ENCODE measurements around the gene UGT1A5. TPM values are rescaled to one million over a fixed set of nuclear protein-coding genes. Genes with fewer than 3 reads are reported as not detected.

The UGT1A5 gene
- total and polyA plus RNA-seq, 2 experiments from 2014 or later: not detected

DNA sequence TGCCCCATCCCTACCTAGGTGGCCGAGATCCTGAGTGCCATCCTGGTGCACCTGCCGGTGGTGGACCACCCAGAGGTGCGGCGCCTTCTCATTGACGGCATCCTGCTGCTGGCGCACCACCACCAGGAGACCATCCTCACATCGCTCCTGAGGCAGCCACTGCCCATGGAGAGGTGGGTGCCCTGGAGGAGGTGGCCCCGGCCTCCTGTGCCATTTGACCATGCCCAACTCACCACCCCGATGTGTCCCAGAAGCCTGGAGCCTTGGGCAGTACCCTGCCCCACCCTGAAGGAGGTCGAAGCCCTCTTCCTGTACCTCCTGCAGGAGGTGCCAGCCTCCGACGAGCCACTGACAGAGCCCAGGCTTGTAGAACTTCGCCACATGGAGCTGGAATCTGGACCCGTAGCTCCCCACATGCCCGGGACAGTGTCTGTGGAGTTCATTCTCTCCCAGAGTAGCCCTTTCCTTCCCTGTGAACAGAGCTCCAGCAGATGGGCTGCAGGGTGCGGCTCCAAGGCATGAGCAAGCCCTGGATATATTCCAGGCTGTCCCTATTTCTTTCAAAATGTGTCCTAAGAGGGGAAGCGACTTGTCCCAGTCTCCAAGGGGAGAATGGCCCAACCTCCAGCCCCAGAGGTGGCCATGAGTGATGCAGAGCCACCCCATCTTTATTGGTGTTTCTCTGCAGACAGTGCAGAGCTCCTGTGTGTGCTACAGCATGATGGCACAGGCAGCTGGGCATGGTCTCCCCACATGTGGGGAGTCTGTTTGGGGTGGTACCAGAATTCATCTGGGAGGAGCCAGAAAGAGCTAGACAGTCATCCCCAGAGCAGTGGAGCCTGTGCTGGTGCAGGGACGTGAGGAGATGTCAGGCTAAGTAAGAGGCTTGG, 107.4 kb downstream of the UGT1A5 start (continued):
- TF ChIP-seq NANOG (IDR thresholded peaks at IDR 0.05; ENCODE audit: borderline replicate concordance) (no peak), POLR2AphosphoS5 (IDR thresholded peaks at IDR 0.05; ENCODE audit: low read depth) (no peak), ZNF331 (CRISPR knock-in tag; IDR thresholded peaks at IDR 0.05; ENCODE audit: low read depth) (no peak), JUNB (IDR thresholded peaks at IDR 0.05; ENCODE audit: unreplicated experiment) (no peak), ZNF114 (CRISPR knock-in tag; IDR thresholded peaks at IDR 0.05) (no peak), CREB1 (CRISPR knock-in tag; IDR thresholded peaks at IDR 0.05; ENCODE audit: low read depth) (no peak), STAT1 (IDR thresholded peaks at IDR 0.05; ENCODE audit: unreplicated experiment) (no peak)
- TF ChIP-seq, protein P1, sequence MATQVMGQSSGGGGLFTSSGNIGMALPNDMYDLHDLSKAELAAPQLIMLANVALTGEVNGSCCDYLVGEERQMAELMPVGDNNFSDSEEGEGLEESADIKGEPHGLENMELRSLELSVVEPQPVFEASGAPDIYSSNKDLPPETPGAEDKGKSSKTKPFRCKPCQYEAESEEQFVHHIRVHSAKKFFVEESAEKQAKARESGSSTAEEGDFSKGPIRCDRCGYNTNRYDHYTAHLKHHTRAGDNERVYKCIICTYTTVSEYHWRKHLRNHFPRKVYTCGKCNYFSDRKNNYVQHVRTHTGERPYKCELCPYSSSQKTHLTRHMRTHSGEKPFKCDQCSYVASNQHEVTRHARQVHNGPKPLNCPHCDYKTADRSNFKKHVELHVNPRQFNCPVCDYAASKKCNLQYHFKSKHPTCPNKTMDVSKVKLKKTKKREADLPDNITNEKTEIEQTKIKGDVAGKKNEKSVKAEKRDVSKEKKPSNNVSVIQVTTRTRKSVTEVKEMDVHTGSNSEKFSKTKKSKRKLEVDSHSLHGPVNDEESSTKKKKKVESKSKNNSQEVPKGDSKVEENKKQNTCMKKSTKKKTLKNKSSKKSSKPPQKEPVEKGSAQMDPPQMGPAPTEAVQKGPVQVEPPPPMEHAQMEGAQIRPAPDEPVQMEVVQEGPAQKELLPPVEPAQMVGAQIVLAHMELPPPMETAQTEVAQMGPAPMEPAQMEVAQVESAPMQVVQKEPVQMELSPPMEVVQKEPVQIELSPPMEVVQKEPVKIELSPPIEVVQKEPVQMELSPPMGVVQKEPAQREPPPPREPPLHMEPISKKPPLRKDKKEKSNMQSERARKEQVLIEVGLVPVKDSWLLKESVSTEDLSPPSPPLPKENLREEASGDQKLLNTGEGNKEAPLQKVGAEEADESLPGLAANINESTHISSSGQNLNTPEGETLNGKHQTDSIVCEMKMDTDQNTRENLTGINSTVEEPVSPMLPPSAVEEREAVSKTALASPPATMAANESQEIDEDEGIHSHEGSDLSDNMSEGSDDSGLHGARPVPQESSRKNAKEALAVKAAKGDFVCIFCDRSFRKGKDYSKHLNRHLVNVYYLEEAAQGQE (IDR thresholded peaks at IDR 0.05; ENCODE audit: unreplicated experiment): no peak
- TF ChIP-seq, protein P2, sequence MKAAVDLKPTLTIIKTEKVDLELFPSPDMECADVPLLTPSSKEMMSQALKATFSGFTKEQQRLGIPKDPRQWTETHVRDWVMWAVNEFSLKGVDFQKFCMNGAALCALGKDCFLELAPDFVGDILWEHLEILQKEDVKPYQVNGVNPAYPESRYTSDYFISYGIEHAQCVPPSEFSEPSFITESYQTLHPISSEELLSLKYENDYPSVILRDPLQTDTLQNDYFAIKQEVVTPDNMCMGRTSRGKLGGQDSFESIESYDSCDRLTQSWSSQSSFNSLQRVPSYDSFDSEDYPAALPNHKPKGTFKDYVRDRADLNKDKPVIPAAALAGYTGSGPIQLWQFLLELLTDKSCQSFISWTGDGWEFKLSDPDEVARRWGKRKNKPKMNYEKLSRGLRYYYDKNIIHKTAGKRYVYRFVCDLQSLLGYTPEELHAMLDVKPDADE (IDR thresholded peaks at IDR 0.05): no peak

DNA sequence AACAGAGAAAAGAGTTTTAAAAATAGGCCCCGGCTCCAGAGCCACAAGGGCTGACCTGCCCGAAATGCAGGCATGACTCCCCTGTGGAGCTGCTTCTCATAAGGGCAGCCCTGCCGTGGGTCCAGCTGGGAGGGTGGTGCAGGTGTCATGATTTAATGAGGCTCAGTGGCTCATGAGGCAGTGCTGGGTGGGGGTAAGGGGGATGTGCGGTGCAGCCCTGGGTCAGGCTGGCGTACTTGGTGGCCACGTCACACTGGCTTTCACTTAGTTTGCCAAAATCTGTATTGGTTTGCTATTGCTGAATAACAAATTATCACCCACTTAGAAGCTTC, 108.0 kb downstream of the UGT1A5 start:
- H3K9me3 Mint-ChIP-seq: no peaks in the 10 kb centered on the region
- H3K4me1 Mint-ChIP-seq: peaks cover 3% of the 10 kb centered on the region; the same call in 2 of the 3 replicates
- no peaks in the 10 kb centered on the region for H3K36me3 ChIP-seq (ENCODE audit: insufficient read depth)
- no peaks in the 10 kb centered on the region for H3F3A ChIP-seq (replicated peaks; ENCODE audit: low read depth)
- H3K27ac ChIP-seq (ENCODE audit: low read depth): no peak overlapping the region
- no peak overlapping the region for H2AFZ ChIP-seq
- no peak for ATAC-seq
- no peaks in the 10 kb centered on the region for H4K20me1 ChIP-seq (replicated peaks; ENCODE audit: insufficient read depth)
- DNase-seq (ENCODE audit: low spot score): no peak
- no peaks in the 10 kb centered on the region for H3K9me2 ChIP-seq (ENCODE audit: insufficient read depth)
- H3K4me3 ChIP-seq: no peak overlapping the region
- H3K36me3 Mint-ChIP-seq (ENCODE audit: low read depth): no peaks in the 10 kb centered on the region
- no peaks in the 10 kb centered on the region for H3K27me3 ChIP-seq (ENCODE audit: insufficient read depth)
- no peak overlapping the region for H3K4me3 Mint-ChIP-seq
- no peak overlapping the region for H3K27ac Mint-ChIP-seq
- H3K79me2 ChIP-seq (replicated peaks; ENCODE audit: insufficient read depth): no peaks in the 10 kb centered on the region
- H3K27me3 Mint-ChIP-seq (ENCODE audit: insufficient read depth, low read depth, poor library complexity): peaks cover 15% of the 10 kb centered on the region
- H3K4me1 ChIP-seq (ENCODE audit: insufficient read depth): no peaks in the 10 kb centered on the region
- H3K4me2 ChIP-seq: no peak overlapping the region
- TF ChIP-seq, protein P2 (IDR thresholded peaks at IDR 0.05): no peak
- TF ChIP-seq, protein P3, sequence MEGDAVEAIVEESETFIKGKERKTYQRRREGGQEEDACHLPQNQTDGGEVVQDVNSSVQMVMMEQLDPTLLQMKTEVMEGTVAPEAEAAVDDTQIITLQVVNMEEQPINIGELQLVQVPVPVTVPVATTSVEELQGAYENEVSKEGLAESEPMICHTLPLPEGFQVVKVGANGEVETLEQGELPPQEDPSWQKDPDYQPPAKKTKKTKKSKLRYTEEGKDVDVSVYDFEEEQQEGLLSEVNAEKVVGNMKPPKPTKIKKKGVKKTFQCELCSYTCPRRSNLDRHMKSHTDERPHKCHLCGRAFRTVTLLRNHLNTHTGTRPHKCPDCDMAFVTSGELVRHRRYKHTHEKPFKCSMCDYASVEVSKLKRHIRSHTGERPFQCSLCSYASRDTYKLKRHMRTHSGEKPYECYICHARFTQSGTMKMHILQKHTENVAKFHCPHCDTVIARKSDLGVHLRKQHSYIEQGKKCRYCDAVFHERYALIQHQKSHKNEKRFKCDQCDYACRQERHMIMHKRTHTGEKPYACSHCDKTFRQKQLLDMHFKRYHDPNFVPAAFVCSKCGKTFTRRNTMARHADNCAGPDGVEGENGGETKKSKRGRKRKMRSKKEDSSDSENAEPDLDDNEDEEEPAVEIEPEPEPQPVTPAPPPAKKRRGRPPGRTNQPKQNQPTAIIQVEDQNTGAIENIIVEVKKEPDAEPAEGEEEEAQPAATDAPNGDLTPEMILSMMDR (conservative IDR thresholded peaks at IDR 0.05; ENCODE audit: low read depth in 2 of 2): no peak
- TF ChIP-seq, protein P4, sequence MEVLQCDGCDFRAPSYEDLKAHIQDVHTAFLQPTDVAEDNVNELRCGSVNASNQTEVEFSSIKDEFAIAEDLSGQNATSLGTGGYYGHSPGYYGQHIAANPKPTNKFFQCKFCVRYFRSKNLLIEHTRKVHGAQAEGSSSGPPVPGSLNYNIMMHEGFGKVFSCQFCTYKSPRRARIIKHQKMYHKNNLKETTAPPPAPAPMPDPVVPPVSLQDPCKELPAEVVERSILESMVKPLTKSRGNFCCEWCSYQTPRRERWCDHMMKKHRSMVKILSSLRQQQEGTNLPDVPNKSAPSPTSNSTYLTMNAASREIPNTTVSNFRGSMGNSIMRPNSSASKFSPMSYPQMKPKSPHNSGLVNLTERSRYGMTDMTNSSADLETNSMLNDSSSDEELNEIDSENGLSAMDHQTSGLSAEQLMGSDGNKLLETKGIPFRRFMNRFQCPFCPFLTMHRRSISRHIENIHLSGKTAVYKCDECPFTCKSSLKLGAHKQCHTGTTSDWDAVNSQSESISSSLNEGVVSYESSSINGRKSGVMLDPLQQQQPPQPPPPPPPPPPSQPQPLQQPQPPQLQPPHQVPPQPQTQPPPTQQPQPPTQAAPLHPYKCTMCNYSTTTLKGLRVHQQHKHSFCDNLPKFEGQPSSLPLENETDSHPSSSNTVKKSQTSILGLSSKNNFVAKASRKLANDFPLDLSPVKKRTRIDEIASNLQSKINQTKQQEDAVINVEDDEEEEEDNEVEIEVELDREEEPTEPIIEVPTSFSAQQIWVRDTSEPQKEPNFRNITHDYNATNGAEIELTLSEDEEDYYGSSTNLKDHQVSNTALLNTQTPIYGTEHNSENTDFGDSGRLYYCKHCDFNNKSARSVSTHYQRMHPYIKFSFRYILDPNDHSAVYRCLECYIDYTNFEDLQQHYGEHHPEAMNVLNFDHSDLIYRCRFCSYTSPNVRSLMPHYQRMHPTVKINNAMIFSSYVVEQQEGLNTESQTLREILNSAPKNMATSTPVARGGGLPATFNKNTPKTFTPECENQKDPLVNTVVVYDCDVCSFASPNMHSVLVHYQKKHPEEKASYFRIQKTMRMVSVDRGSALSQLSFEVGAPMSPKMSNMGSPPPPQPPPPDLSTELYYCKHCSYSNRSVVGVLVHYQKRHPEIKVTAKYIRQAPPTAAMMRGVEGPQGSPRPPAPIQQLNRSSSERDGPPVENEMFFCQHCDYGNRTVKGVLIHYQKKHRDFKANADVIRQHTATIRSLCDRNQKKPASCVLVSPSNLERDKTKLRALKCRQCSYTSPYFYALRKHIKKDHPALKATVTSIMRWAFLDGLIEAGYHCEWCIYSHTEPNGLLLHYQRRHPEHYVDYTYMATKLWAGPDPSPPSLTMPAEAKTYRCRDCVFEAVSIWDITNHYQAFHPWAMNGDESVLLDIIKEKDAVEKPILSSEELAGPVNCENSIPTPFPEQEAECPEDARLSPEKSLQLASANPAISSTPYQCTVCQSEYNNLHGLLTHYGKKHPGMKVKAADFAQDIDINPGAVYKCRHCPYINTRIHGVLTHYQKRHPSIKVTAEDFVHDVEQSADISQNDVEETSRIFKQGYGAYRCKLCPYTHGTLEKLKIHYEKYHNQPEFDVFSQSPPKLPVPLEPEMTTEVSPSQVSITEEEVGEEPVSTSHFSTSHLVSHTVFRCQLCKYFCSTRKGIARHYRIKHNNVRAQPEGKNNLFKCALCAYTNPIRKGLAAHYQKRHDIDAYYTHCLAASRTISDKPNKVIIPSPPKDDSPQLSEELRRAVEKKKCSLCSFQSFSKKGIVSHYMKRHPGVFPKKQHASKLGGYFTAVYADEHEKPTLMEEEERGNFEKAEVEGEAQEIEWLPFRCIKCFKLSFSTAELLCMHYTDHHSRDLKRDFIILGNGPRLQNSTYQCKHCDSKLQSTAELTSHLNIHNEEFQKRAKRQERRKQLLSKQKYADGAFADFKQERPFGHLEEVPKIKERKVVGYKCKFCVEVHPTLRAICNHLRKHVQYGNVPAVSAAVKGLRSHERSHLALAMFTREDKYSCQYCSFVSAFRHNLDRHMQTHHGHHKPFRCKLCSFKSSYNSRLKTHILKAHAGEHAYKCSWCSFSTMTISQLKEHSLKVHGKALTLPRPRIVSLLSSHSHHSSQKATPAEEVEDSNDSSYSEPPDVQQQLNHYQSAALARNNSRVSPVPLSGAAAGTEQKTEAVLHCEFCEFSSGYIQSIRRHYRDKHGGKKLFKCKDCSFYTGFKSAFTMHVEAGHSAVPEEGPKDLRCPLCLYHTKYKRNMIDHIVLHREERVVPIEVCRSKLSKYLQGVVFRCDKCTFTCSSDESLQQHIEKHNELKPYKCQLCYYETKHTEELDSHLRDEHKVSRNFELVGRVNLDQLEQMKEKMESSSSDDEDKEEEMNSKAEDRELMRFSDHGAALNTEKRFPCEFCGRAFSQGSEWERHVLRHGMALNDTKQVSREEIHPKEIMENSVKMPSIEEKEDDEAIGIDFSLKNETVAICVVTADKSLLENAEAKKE (CRISPR knock-in tag; IDR thresholded peaks at IDR 0.05): no peak

Measured in GM23338 (cell line).